HL-60 (cell line): ENCODE measurements around the gene IL13.

Experiments used
- CTCF ChIP-seq: IDR thresholded peaks from one replicate; pipeline ENCODE4 v1.5.1; 2011; ENCODE audit warnings: low read length, control low read depth, inconsistent platforms; ENCODE audit not compliant: insufficient read depth
- GABPA ChIP-seq: IDR thresholded peaks from 2 replicates; pipeline ENCODE4 v1.6.1; 2012; ENCODE audit warnings: low read depth
- POLR2AphosphoS5 ChIP-seq: IDR thresholded peaks from 2 replicates; pipeline ENCODE4 v1.6.1; 2012; ENCODE audit warnings: low read depth
- REST ChIP-seq: IDR thresholded peaks from 2 replicates; pipeline ENCODE4 v1.6.1; 2012; ENCODE audit warnings: low read depth; ENCODE audit not compliant: insufficient replicate concordance
- SPI1 ChIP-seq: IDR thresholded peaks from 2 replicates; pipeline ENCODE4 v1.6.1; 2012; ENCODE audit warnings: low read depth, mild to moderate bottlenecking, borderline replicate concordance

DNA sequence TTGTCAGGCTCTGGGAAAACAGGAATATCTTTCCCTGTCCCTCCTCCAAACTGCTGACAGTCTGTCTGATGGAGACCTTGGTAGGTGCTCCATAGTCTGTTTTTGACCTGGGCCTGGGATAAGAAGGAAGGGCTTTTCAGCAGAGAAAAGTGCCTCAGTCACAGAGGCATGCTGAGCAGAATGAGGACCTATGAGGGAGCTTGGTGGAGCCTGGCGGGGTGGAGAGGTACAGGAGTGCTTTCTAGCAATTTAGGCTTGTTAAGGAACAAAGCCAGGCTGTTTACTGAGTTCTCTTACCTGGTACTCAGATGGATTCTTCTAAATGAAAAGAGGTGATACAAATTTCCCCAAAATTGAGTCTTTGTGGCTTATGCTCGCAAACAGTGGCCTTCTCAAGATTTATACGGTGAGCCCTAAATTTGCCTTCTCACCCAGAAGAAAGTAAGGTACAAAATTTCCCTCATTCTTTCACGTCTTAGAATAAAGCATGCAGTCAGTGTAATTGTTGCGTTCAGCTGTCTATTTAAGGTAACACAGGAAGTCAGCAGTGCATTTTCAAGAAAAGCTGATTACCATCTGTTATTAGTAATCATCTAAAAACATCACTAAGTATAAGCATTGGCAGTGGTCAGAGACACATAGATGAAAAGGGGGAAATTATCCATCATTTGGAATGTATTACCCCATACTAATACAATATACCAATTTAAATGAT, 28.6 kb upstream of the IL13 start:
- TF ChIP-seq SPI1, result no peak
- no peak for TF ChIP-seq CTCF
- TF ChIP-seq REST, result no peak
- TF ChIP-seq GABPA, result no peak
- no peak for TF ChIP-seq POLR2AphosphoS5
